Fibroblast of the conjunctiva (primary cell): ENCODE results near the gene TRIM33.
A peak's percentile ranks its signal among the peaks of the same experiment; 100 is the strongest.

ENCODE experiments used
- DNase-seq: peaks from one replicate; pipeline ENCODE4 v3.0.0-alpha.2; 2010; ENCODE audit warnings: low read depth

TRIM33 gene

GRCh38 chr1:114511032-114511785 is at the start of gene TRIM33:
TSS of gene TRIM33 (minus strand) at chr1:114511203. CDS start at chr1:114511076, 127 bp downstream.
- DNase-seq: peak; percentile 85

DNA sequence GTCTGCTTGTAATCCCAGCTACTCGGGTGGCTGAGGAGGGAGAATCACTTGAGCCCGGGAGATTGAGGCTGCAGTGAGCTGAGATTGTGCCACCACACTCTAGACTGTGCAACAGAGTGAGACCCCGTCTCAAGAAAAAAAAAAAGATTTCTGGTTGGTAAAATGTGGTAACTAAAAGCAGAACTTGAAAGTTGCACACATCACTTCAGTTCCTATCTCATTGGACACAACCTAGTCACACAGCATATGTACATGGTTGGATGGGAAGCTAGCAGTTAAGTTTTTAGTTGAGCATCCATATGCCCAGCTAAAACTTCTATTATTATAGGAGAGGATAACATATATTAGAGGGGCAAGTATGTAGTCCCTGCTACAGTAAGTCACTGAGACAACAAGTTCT is 48.4 kb upstream of the TRIM33 start:
- DNase-seq: no peak

GRCh38 chr1:114558544-114558943 is 47.5 kb upstream of the TRIM33 start:
- DNase-seq: no peak

- no peak for DNase-seq
These were observed 43.6 kb upstream of the TRIM33 start for GRCh38 chr1:114554577-114554976.

DNA sequence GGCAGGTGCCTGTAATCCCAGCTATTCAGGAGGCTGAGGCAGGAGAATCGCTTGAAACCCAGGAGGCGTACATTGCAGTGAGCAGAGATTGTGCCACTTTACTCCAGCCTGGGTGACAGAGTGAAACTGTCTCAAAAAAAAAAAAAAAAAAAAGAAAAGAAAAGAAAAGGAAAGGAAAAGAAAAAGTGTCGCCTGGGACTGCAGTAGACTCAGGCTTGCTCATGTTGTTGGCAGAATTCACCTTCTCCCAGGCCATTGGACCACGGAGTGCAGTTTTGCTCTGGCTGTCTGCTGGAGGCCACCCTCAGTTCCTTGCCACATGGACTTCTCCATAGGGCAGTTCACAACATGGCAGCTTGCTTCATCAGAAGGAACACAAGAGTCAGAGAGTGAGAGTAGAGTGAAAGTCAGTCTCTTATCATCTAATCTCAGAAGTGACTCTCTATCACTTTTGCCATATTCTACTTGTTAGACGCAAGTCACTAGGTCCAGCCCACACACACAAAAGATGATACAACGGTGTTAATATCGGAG is 41.2 kb upstream of the TRIM33 start:
- no peak for DNase-seq

GRCh38 chr1:114551400-114551799 is 40.4 kb upstream of the TRIM33 start:
- no peak for DNase-seq

- no peak for DNase-seq
These were observed 39.3 kb upstream of the TRIM33 start for GRCh38 chr1:114550336-114550735.

- no peak for DNase-seq
These were observed 38.1 kb upstream of the TRIM33 start for GRCh38 chr1:114549137-114549536.

DNA sequence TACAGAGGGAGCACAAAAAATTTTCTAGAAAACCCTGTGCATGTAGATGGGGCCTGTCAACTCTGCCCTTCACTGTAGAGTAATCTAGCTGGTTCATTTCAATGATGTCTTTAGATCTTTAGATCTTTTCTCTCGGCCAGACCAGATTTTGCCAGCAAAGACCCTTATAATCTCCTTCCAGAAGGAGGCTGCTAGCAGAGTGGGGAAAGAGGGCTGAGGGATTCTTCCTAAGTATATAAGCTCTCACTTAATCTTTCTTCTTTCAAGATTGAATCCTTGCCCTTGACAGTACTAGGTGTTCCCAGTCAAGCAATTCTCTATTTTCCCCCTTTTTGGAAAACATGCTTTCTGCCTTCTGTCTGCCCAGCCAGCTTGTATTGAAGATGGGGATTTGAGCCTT is 36.1 kb upstream of the TRIM33 start:
- no peak for DNase-seq

- DNase-seq: no peak
These were observed 34.8 kb upstream of the TRIM33 start for GRCh38 chr1:114545796-114546195.

GRCh38 chr1:114545315-114545714 is 34.3 kb upstream of the TRIM33 start:
- no peak for DNase-seq

DNA sequence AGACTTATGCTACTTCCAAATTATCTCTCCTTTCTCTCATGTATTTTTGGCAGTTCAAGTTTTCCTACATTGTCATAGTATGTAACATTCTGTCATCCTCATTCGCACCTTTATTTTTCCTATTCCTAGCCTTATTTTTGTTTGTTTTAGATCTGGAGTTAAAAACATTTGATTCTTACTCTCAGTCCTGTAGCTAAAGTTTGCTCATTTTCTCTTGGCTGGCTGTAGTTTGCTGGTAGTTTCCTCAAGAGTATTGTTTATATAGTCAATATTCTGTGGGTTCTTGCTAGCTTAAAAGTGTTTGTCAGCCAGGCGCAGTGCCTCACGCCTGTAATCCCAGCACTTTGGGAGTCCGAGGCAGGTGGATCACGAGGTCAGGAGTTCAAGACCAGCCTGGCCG is 29.8 kb upstream of the TRIM33 start:
- no peak for DNase-seq

GRCh38 chr1:114540272-114540671 is 29.3 kb upstream of the TRIM33 start:
- no peak for DNase-seq

DNA sequence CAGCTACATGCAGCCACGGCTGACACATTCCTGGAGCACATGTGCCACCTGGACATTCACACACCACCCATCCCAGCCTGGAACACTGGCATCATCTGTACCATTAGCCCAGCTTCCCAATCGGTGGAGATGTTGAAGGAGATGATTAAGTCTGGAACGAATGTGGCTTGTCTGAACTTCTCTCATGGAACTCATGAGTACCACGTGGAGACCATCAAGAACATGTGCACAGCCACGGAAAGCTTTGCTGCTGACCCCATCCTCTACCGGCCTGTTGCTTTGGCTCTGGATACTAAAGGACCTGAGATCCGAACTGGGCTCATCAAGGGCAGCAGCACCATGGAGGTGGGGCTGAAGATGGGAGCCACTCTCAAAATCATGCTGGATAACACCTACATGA is 25.0 kb upstream of the TRIM33 start:
- DNase-seq: no peak

DNA sequence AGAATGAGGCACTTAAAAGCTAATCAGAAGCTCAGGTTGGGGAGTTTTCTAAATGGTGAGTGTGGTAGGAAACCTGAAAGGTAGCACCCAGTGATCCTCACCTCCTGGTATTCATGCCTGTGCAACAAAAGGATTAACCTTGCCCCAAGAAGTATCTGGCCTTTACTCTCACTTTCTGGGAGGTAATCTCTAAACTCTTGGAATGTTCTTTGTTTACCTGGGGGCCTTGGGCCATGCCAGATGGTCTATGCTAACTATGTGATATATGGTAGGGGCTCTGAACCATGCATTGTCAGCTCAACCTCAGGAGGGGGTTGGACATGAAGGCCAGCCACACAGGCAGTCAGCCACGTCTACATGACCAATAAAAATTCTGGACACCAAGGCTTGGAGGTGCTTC is 24.4 kb upstream of the TRIM33 start:
- no peak for DNase-seq

DNA sequence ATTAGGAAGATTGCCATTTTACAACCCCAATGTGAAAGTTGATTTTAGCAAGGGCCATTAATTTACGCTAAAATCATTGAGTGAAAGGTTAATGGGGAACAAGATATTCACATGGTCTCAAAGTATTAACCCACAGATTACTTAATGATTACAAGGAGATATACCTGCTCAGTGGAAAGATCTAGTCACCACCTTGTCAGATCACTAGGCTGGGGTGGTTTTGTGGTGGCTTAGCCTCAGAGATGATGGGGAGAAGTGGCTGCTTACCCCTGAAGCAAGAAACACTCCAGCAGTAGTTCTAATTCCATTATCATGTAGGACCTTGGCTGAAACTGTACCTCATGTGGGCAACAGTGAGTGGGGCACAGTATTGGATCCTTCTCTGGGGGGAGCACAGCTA is 20.1 kb upstream of the TRIM33 start:
- DNase-seq: no peak

GRCh38 chr1:114530224-114530623 is 19.2 kb upstream of the TRIM33 start:
- no peak for DNase-seq

DNA sequence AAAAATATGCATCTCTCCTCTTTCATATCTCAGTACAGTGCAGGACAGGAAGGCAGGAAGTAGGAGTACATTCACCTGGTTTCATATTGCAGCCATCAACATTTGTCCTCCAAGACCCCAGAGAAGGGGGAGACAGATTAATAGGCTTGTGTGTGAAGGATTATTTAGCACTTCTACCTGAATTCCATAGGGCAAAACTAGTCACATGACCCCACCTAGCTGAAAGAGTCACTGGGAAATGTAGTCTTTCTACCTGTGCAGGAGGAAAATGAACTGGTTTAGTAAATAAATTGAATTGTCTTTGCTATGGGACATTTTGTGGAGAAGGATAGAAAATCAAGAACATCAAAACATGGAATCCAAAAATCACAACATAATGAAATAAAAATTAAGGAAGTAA is 13.9 kb upstream of the TRIM33 start:
- DNase-seq: no peak

DNA sequence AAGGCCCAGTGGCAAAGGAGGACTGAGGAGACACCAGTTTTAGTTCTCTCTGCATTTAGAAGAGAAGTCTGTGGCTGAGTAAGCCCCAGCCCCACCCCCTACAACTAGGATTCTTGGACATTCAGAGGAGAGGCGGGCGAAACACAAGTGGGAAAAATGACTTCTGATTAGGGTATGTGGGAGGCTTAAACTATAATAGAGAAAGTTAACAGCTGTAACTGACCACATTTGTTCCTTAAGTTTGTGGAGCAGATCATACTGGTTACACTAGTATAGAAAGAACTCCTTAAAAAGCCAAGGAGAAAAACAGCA is 11.2 kb upstream of the TRIM33 start:
- no peak for DNase-seq

GRCh38 chr1:114521396-114522263 is 10.6 kb upstream of the TRIM33 start:
- DNase-seq: no peak

DNA sequence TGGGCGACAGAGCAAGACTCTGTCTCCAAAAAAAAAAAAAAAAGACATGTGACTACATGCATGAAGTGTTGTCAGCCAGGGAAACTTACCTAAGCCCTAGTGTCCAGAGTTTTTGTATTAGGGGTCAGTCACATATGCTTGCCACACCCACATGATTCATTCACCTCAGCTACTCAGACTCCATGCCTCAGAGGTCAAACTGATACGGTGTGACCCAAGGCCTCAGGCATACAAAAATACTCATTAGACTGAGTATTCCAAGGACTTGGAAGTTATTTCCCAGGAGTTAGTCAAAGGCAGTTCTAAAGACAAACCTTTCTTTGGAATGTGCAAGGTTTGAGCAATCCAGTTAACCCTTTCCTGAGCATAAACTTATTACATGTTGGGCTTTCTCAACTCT is 6.3 kb upstream of the TRIM33 start:
- DNase-seq: no peak

DNA sequence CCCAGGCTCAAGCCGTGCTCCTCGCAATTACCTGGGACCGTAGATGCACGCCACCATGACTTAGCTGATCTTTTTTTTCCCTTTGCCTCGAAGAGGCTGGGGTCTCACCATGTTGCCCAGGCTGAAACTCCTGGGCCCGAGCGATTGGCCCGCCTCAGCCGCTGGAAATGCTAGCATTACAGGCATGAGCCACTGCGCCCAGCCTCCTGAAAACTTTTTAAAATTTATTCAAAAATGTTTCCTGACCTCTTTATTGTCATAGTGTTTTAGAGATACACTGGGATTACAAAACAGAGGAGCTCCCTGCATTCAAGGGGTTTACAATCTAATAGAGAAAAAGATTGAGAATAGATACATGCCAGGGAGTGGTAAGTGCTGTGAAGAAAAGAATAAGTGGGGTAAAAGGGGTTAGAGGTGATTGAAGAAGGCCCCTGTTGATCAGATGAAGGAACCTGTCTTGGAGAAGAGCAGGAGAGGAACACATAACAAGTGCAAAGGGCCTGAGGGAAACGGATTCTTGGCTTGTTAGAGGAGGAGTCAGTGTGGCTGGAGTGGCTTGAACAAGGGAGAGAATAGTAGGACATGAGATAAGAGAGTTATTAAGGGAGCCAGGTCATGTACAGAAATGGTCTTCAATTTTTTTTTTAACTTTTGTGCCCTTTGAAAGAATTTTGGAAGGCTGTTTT is 1.7 kb upstream of the TRIM33 start:
- DNase-seq: no peak
